ENCODE measurements around the gene COBL.
"Not testable (repeated sequence)": the region's sequence is repeated elsewhere in the genome, so short reads cannot be mapped to it uniquely, and the experiment has no call there.

Gene COBL

DNA sequence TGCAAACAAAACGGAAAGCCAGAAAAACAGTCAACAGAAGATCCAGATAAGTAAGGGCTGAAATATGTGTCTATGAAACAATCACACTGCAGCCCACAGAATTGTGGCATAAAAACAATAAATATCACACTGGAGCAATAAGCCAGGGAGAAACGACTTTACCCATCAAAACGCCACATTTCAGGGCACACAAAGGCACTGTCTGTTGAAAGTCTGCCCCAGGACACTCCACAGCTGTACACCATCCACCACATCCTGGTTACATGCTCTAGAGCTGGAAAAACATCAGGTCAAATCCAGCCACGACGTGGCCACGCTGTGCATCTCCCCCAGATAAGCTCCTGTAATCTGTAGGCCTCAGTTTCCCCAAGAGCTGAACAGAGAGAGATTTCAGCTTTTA, 88.7 kb downstream of the COBL start:
- DNase-seq: no peak

DNA sequence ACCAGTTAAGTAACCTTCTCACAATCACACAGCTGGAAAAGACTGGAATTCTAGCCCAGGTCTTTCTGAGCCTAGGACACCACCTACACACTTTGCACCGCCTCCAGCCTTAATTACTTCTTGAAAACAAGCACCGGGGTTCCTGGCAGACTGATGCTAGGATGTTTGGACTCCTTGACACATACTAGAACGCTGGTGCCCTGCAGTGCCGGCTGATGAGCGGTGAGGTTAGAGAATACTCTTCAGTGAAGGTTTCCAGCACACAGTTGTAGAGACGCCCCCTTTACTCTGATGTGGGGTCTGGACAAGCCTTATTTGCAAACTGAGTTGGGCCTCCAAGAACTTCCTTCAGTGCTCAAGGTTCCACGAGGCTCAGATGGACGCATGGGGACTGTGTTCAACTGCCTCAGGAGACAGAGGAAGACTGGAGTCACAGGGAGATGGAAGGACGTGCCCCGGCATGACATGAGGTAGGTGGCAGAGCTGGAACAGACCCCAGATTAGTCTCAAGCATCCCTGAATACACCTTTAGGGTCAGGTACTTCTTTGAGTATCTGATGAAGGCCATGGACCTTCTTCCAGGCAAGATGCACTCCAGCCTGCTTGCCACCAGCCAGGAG, 89.6 kb downstream of the COBL start:
- no peak for DNase-seq

DNA sequence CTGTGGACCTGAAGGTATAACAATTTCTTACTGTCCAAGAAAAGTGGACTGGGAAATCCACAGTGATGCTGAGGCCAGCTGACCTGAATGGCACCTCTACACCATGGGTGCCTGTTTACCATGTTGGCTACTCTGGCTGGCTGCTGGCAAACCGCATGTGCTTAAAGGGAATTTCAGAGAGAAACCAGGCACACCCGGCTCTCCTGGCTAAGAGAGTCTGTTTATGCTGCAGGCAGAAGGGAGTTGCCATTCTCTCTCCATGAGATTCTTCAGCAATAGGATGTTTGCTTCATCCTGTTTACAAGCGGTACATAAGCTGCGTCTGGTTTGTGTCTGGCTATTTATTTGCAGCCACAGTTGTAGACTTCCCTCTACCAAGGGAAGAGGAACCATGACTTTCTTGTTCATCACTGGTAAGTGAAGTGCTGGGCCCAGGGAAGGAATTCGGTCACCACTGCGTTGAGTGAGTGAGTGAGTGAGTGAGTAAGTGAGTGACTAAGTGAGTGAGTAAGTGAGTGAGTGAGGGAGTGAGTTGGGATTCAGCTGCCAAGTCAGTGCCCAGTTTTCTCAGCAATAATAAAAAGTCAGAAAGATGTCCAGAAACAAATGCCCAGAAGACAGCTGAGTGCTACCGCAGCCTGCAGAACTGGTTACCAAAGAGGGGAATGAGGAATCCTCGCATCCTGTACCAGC, 90.4 kb downstream of the COBL start:
- no peak for DNase-seq

DNA sequence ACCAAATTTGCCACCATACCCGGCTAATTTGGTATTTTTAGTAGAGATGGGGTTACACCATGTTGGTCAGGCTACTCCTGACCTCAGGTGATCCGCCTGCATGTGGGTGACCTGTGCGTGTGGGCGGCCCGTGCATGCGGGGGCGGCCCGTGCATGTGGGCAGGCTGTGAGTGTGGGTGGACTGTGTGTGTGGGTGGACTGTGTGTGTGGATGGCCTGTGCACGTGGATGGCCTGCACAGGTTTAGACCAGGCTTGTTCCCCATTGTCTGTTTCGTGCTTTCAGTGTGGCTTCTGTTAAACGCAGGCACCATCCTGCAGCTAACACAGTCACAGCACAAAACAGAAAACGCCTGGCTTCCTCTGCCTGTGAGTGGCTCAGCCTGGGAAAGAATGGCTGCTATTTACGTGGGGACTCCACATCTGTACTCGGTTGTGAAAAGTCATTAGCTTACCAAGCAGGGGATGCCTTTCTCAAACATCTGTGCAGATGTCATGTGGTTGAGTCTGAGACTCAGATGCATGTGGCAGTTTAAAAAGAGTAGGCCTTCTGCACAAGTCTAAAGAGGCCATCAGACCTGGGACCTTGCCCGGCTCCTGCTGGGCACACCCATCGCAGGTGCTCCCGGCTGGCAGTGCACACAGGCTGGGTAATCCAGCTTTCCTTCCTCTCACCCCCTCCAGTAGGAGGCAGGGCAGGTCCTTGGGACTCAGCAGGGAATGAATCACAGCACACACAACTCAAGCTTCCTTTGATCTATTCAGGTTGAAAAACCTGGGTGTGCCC, 91.6 kb downstream of the COBL start:
- DNase-seq: no peak

DNA sequence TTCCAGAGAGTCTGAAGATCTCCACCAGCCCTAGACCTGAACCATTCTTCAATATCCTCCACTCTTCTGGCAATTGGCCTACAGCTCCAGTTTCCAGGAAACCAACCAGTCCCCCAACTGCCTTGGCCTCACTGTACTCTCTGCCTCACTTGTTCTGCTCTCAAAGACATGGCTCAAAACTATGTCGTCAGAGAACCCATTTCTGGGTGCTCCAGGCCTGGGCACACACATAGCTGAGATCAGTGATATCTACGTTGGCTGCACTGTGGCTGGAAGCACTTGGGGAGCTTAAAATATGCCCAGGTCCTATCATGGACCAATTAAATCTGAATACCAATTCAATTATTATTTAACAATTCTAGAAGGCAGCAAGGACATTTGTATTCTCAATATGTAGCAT, 93.1 kb downstream of the COBL start:
- no peak for DNase-seq

DNA sequence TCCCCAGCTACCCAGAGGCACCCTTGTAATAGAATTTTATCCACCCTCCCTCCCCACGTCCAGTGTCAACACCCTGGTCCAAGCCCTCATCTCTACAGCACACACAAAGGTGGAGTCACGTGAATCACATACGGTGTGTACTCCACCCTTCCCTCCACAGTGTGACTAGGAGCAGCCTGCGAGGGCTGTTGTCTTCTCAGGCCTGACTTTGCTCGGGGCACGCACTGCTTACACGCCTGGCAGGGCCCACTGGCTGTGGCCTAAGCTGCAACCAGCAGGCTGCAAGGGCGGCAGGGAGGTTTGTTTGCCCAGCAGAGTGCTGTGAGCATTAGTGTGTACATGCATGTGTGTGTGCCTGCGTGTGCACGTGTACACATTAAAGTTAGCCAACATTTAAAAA, 93.7 kb downstream of the COBL start:
- no peak for DNase-seq

DNA sequence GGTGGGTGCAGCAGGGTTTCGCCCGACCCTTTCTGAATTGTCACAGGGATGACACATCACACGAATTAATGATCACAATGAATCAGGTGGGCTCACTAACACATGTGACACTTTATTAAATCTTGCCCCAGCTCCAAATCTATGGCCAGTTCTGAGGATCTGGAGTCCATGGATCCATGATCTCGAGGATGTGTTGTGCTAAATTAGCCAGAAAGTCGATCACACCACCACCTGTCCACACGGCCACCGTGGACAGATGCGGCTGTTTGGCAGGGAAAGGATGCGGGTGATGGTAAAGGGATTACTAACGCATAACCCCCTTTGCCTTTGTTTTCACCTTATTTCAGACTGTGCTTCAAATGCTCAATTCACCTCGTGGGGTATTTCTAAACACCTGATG, 96.4 kb downstream of the COBL start:
- no peak for DNase-seq

DNA sequence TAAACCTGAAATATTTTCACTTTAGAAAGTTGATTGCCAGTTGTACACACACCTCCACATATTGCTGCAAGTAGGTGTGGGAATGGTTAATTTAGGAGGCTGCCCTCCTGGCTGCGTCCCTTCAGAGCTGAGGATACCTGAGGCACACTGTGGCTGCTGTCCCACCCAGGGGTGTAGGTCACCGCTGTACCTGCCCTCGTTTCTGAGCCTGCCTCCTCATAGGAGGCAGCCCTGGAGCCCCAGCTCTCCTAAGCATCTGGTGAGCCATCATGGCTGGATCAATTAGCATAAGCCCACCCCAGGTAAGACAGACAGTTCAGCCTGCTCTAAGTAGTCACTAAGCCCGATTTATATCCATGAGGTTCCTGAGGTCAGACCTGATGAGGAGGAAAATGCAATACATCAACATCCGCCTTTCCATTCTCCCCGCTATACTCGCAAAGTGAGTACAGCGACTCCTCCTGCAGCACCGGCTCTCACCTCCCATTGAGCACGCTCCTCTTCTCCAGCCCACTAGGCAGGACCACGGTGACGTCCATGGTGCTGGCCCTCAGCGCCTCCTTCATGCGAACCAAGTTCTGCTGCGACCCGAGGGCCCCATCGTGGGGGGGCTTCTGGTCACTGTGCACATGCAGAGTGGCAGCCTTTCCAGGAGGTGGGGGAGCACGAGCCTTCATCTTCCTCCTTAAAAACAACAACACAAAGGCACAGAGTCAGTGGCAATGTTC, 97.2 kb downstream of the COBL start:
- no peak for DNase-seq

DNA sequence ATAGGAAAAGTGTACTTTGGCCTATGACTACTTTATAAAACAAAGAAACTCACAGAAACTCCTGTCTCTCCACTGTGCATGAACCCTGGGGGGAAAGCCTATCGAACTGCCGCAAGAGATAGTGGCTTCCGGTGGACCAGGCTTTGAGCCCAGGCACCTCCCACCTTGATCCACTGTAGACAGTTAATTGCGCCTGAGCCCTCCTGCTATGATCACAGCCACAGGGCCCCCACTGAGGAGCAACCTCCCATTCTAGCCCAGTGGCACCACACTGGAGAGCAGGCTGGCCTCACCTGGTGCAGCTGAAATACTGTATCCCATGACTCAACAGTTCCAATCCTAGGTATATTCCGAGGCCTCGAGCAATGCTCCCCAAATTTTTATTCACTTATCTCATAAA, 98.8 kb downstream of the COBL start:
- no peak for DNase-seq

DNA sequence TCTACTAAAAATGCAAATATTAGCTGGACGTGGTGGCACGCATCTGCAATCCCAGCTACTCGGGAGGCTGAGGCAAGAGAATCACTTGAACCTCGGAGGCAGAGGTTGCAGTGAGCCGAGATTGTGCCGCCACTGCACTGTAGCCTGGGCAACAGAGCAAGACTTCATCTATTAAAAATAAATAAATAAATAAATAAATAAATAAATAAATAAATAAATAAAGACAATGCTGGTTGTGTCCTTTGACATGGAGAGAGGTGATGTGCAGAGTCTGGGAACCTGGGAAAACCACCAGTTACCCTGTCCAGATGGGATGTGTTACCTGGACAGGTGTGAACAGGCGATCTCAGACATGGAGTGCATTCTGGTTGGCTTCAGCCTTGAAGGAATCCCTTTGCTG, 102.5 kb downstream of the COBL start:
- no peak for DNase-seq

DNA sequence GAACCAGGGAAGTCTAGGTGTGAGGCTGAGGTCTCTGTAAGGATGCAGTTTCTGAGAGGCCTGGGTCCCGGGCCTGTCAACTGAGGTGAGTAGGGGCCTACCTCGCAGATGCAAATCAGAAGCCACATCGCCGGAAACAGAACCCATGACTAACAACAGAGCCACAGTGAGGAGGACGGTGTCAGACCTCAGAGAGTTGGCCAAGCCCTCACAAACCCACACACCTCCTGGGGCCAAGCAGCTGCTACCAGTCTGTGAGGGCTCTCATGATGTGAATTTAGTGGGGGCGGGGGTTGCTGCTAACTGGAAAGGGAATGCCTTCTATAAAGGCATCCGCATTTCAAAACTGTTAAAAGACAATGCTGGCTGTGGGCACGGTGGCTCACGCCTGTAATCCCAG, 103.0 kb downstream of the COBL start:
- no peak for DNase-seq

DNA sequence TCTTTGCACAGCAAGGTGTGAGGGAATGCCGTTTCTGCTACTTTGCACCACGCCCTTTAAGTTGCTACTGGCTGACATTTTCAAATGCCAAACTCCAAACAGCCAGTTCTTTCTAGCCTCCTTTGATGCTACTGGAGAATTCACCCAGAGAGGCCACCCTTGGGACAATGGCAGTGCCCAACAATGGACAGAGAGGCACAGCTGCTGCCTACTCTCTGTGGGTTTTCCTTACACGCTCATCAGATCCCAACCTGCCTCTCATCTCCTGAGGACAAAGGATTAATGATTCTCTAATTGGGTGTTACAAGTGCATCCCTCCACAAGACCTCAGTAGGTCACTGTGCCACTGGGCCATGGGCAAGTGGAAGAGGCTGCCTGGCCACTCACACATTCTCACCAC, 105.8 kb downstream of the COBL start:
- no peak for DNase-seq

DNA sequence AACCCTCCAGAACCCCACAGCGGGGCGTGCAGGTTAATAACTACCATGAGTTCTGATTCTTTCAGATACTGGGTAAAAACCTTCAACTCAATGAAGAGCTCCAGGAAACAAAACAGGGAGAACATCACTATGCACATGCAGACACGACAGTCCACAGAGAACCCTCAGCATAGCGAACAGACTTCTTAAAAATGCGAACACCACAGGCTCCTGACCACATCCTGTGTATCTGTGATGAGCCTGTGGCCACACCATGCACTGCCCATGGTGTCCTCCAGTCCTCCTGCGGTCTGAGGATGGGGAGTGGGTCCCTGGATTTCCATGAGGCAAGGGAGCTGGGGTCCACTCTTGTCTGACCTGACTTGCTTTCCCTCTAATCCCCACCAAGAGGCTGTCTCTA, 107.2 kb downstream of the COBL start:
- no peak for DNase-seq

DNA sequence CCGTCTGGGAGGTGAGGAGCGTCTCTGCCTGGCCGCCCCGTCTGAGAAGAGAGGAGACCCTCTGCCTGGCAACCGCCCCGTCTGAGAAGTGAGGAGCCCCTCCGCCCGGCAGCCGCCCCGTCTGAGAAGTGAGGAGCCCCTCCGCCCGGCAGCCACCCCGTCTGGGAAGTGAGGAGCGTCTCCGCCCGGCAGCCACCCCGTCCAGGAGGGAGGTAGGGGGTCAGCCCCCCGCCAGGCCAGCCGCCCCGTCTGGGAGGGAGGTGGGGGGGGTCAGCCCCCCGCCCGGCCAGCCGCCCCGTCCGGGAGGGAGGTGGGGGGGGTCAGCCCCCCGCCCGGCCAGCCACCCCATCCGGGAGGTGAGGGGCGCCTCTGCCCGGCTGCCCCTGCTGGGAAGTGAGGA, 108.5 kb downstream of the COBL start:
- not testable (repeated sequence) for DNase-seq

DNA sequence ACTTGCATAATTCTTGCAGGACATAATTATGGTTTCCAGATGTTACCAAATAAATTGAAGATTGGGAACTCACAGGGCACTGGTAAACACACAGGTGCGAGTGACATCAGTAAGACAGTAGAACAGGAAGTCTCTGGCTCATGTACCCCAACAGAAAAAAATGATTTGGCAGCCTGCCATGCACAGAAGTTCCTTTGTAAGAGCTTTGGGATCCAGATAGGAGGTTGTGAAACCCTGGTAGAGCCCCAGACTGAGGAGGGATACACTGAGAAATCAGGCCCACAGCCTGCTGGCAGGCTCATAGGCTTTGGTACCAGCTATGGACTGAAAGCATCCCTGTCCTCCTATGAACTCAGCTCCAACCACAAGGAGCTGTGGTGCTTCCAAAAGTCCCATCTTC, 118.0 kb downstream of the COBL start:
- DNase-seq: no peak

DNA sequence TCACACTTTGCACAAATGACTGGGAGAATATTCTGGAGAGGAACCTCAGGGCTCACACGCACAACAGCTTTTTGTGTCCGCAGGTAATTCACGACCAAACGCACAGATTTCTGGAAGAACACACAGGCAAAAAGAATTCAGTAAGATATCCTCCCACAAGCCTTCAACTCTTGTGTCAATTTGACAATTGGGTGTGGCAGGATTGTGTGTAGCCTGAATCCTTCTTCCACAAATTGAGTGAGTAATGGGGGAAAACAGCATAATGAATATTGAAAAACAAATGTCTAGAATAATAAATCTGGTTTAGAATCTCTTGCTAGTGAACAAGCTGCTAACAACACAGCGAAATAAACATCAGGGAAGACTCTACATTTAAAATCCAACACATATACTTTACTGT, 125.6 kb downstream of the COBL start:
- DNase-seq: no peak

DNA sequence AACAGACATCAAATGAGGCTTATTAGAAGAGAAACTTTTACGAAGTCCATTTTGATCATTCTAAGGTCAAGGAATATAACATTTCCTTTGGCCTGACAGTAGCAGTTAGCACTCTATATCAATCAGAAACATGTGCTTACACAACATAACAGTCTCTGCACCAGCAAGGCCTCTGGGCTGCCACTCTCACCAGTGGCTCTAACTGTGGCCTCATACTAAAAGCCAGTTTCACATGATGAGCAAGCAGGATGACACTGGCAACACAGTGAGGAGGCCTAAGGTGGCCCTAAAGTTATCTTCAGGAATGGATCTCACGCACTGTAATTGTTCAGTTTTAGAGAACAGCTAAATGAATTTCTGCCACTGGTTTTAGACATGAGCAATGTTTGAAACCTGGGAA, 126.8 kb downstream of the COBL start:
- DNase-seq: no peak

DNA sequence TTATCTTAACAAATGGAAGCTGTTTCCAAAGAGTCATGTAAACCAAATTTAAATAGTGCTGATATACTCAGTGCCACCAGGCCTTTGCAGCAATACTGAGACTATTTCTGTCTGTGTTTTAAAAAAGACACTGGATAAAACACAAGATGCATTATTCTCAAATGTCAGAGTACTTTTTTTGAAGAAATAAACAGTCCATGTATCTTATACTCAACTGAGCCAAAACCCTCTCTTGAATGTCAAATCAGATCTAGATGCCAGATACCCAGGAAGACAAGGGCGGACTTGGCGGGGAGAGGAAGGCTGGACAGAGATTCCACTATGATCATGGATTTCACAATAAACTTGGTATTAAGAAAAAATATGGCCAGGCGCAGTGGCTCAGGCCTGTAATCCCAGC, 127.6 kb downstream of the COBL start:
- no peak for DNase-seq

DNA sequence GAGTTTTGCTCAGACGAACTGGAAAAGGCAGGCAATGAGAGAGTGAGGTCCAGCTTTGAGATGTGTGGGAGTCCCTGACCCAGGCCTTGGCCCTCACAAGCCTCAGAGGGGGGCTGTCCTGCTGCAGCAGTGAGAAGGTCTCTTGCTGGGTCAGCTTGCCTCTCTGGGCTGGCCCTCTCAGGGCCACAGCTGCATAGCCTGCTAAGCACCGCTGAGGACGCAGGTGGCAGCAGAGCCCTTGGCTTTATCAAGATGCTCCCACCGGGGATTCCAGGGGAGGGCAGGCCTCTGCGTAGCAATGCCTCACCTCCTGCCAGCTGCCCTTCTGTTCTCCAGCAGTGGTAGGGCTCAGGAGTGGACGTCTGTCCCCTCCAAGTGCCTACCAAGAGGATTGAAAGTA, 128.7 kb downstream of the COBL start:
- DNase-seq: no peak

DNA sequence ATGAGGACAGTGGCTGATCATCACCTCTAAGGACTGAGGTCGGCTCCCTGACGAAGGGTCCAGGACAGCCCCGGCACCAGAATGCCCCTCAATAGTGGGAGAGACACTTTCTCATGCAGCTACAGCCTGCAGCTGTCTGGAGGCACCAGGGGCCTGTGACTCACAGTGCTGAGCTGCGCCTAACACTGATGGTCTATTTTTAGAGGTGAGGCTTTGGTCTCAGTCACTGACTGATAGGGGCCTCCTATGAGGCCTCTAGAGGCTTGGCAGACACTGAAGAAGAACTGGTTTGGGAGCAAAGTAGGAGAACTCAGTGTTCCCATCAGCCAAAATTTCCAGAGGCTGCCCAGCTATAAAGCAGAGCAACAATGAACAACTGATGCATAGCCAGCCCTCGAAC, 130.1 kb downstream of the COBL start:
- DNase-seq: no peak

DNA sequence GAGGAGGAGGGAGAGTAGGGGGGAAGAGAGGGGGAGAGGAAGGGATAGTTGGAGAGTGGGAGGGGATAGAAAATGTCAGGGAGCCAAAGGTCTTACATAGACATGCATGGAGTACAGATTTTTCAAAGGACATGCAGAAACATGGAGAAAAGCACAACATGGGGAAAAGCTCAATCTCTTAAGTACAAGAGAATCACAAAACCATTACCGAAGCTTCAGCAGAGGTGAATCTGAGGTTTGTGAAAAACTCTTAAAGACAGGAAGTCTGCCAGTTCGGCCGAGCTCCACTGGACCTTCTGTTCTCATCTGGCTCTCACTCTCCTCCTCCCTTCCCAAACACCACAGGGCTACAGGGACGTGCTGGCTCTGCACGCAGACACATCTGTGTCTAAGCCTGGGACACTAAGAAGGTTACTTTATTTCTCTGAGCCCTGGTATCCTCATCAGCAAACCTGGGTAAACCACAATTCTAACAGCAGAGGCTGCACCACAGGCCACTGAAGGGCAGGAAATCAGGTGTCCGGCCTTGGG, 133.9 kb downstream of the COBL start:
- no peak for DNase-seq

DNA sequence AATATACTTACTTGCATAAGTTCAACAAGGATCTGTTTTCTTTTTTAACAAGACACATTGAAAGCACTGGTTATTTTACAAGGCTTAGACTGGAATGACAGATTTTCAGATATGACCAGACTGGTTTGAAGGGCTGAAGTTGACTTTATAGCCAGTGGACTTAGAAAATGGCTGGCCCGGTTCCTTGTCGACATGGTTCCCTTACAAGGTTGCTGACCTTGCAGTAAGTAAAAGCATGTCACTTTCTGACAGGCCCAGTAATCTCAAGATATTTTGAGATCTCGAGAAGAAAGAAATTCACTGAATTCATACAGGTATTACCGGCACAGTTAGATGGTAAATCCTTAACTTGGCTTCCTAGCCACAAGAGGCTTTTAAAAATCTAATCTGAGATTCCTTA, 136.5 kb downstream of the COBL start:
- no peak for DNase-seq

DNA sequence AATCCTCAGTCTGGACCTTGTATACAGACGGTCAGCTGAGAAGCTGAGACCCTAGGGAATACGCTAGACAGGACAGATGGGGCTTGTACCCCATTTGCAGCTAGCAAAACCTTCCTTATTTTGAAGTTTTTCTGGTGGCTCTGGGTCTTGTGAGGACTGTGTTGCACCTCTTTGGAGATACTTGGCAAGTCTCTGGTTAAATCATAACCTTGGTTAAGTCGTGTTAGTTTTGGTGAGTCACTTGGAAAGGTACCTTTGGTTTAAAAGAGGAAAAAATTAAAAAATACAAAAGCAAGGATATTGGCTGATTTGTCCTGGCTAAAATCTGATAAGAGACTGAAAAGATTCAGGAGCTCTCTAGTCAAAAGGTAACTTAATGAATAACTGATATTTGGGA, 140.6 kb downstream of the COBL start:
- no peak for DNase-seq
